HepG2 (cell line): Measurements from ENCODE around the gene SPRYD4. TPM values are rescaled to one million over a fixed set of nuclear protein-coding genes. Genes with fewer than 3 reads are reported as not detected.

ENCODE experiments used
- HNF4G ChIP-seq, 2 experiments: sonication (generic) in 1 of 2; formaldehyde crosslinking in 1 of 2; IDR thresholded peaks; 2 replicates each; pipeline versions ENCODE4 v1.4.0 to v1.6.1; 2011 to 2020; ENCODE audit warnings: borderline replicate concordance in 2 of 2, low read depth in 2 of 2, mild to moderate bottlenecking in 2 of 2, low read length in 1 of 2, missing genetic modification reagents in 1 of 2, moderate library complexity in 1 of 2
- THAP8 ChIP-seq: sonication (generic); formaldehyde crosslinking; IDR thresholded peaks from 2 replicates; pipeline ENCODE4 v1.5.1; 2020; ENCODE audit warnings: missing genetic modification reagents, mild to moderate bottlenecking, borderline replicate concordance
- ZNF709 ChIP-seq: sonication (generic); formaldehyde crosslinking; IDR thresholded peaks from 2 replicates; pipeline ENCODE4 v1.5.0; 2020; ENCODE audit warnings: mild to moderate bottlenecking, missing genetic modification reagents
- polyA plus RNA-seq, 8 experiments: library from polyadenylated mRNA; depleted of rRNA in 3 of 8; stranded (reverse) in 7 of 8; unstranded in 1 of 8; fragments of >200 nt; fragmentation: Illumina TruSeq in 4 of 8; extraction: Trizol in 4 of 8; gene quantifications; 2 replicates each; pipeline versions ENCODE4 v1.2.1 to v1.2.3, GENCODE V29; 2011 to 2016; ENCODE audit warnings: low read depth in 4 of 8, missing spikeins in 1 of 8, mixed read lengths in 1 of 8; ENCODE audit not compliant: insufficient read depth in 1 of 8
- total RNA-seq, 5 experiments: library from RNA; depleted of rRNA; stranded (reverse); fragments of >200 nt; fragmentation: Illumina TruSeq; extraction: Trizol; gene quantifications; 2 replicates each; pipeline ENCODE4 v1.2.3, GENCODE V29; 2016; ENCODE audit warnings: low read depth in 1 of 5
- TF ChIP-seq, protein P1 (sequence below): sonication (generic); formaldehyde crosslinking; IDR thresholded peaks from 2 replicates; pipeline ENCODE4; 2020; ENCODE audit warnings: missing genetic modification reagents, mild to moderate bottlenecking, borderline replicate concordance
- TF ChIP-seq, protein P2 (sequence below): sonication (generic); formaldehyde crosslinking; IDR thresholded peaks from 2 replicates; pipeline ENCODE4 v1.5.1; 2020; ENCODE audit warnings: missing genetic modification reagents, mild to moderate bottlenecking, borderline replicate concordance

SPRYD4 gene
- total and polyA plus RNA-seq, 2 of the 13 experiments (the other 11 are each of a cell fraction or from before 2014, with no cell fraction given): 3.9 to 4.5 TPM

GRCh38 chr12:56488041-56488955 lies 19.9 kb downstream of the SPRYD4 start, which contains the start of gene GLS2 (continued):
- TF ChIP-seq THAP8 (CRISPR knock-in tag) (peak; percentile 57; the same call in 1 of the 2 replicates), HNF4G (IDR thresholded peaks at IDR 0.05; ENCODE audit: borderline replicate concordance, low read depth, low read length) (no peak), HNF4G (CRISPR knock-in tag; IDR thresholded peaks at IDR 0.05; ENCODE audit: borderline replicate concordance, low read depth) (no peak), ZNF709 (CRISPR knock-in tag) (peak; percentile 93)
- TF ChIP-seq, protein P1, sequence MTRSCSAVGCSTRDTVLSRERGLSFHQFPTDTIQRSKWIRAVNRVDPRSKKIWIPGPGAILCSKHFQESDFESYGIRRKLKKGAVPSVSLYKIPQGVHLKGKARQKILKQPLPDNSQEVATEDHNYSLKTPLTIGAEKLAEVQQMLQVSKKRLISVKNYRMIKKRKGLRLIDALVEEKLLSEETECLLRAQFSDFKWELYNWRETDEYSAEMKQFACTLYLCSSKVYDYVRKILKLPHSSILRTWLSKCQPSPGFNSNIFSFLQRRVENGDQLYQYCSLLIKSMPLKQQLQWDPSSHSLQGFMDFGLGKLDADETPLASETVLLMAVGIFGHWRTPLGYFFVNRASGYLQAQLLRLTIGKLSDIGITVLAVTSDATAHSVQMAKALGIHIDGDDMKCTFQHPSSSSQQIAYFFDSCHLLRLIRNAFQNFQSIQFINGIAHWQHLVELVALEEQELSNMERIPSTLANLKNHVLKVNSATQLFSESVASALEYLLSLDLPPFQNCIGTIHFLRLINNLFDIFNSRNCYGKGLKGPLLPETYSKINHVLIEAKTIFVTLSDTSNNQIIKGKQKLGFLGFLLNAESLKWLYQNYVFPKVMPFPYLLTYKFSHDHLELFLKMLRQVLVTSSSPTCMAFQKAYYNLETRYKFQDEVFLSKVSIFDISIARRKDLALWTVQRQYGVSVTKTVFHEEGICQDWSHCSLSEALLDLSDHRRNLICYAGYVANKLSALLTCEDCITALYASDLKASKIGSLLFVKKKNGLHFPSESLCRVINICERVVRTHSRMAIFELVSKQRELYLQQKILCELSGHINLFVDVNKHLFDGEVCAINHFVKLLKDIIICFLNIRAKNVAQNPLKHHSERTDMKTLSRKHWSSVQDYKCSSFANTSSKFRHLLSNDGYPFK (CRISPR knock-in tag): peak; percentile 60
- TF ChIP-seq, protein P2, sequence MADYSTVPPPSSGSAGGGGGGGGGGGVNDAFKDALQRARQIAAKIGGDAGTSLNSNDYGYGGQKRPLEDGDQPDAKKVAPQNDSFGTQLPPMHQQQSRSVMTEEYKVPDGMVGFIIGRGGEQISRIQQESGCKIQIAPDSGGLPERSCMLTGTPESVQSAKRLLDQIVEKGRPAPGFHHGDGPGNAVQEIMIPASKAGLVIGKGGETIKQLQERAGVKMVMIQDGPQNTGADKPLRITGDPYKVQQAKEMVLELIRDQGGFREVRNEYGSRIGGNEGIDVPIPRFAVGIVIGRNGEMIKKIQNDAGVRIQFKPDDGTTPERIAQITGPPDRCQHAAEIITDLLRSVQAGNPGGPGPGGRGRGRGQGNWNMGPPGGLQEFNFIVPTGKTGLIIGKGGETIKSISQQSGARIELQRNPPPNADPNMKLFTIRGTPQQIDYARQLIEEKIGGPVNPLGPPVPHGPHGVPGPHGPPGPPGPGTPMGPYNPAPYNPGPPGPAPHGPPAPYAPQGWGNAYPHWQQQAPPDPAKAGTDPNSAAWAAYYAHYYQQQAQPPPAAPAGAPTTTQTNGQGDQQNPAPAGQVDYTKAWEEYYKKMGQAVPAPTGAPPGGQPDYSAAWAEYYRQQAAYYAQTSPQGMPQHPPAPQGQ: no peak
